Nephron progenitor cell (in vitro differentiated cells): ENCODE results near the gene UBE2G2.
"Not testable (repeated sequence)": the region's sequence is repeated elsewhere in the genome, so short reads cannot be mapped to it uniquely, and the experiment has no call there.

ENCODE experiments used
- DNase-seq: peaks from one replicate; pipeline ENCODE4 v3.0.0; 2021
- H3K27ac Mint-ChIP-seq: 2 replicates; pipeline ENCODE4 v1.8.0; 2021; ENCODE audit warnings: mild to moderate bottlenecking, moderate library complexity, mixed read lengths
- H3K27me3 Mint-ChIP-seq: 2 replicates; pipeline ENCODE4 v1.8.0; 2021; ENCODE audit warnings: mild to moderate bottlenecking, low read depth, mixed read lengths; ENCODE audit not compliant: poor library complexity
- H3K36me3 Mint-ChIP-seq: 2 replicates; pipeline ENCODE4 v1.8.0; 2021; ENCODE audit warnings: low read depth, mixed read lengths
- H3K4me1 Mint-ChIP-seq: 2 replicates; pipeline ENCODE4 v1.8.0; 2021; ENCODE audit warnings: mixed read lengths
- H3K4me3 Mint-ChIP-seq: 2 replicates; pipeline ENCODE4 v1.8.0; 2021; ENCODE audit warnings: mild to moderate bottlenecking, moderate library complexity, mixed read lengths
- H3K9me3 Mint-ChIP-seq: 2 replicates; pipeline ENCODE4 v1.8.0; 2021; ENCODE audit warnings: mild to moderate bottlenecking, moderate library complexity, mixed read lengths
- CTCF ChIP-seq: fragments of 200-600 bp; sonication (generic); IDR thresholded peaks from 2 replicates; pipeline ENCODE4 v1.5.0; 2021; ENCODE audit warnings: antibody characterized with exemption

Gene UBE2G2

GRCh38 chr21:44834231-44834950 is 32.8 kb upstream of the UBE2G2 start:
- H3K27ac Mint-ChIP-seq, result no peak overlapping the region
- no peak for TF ChIP-seq CTCF
- H3K4me1 Mint-ChIP-seq, result peaks cover 17% of the 10 kb centered on the region
- peaks cover 16% of the 10 kb centered on the region for H3K27me3 Mint-ChIP-seq
- no peaks in the 10 kb centered on the region for H3K36me3 Mint-ChIP-seq
- no peak overlapping the region for H3K4me3 Mint-ChIP-seq
- peaks cover 13% of the 10 kb centered on the region for H3K9me3 Mint-ChIP-seq
- no peak for DNase-seq

- peaks cover 2% of the 10 kb centered on the region for H3K36me3 Mint-ChIP-seq
- no peak overlapping the region for H3K27ac Mint-ChIP-seq
- H3K27me3 Mint-ChIP-seq, result peaks cover 18% of the 10 kb centered on the region
- TF ChIP-seq CTCF, result no peak
- no peak overlapping the region for H3K4me3 Mint-ChIP-seq
- DNase-seq, result no peak
- peaks cover 20% of the 10 kb centered on the region for H3K9me3 Mint-ChIP-seq
- H3K4me1 Mint-ChIP-seq, result peaks cover 11% of the 10 kb centered on the region
Measured at GRCh38 chr21:44833663-44834062, 32.0 kb upstream of the UBE2G2 start.

GRCh38 chr21:44832516-44833255 is 31.1 kb upstream of the UBE2G2 start:
- H3K27me3 Mint-ChIP-seq, result peaks cover 24% of the 10 kb centered on the region
- DNase-seq, H3K36me3 Mint-ChIP-seq, H3K4me3 Mint-ChIP-seq, H3K27ac Mint-ChIP-seq, H3K4me1 Mint-ChIP-seq: not testable (repeated sequence)
- peaks cover 30% of the 10 kb centered on the region for H3K9me3 Mint-ChIP-seq

- no peak for TF ChIP-seq CTCF
- Mint-ChIP-seq H3K27ac (no peak overlapping the region), H3K36me3 (peaks cover 16% of the 10 kb centered on the region), H3K4me3 (no peak overlapping the region), H3K4me1 (peaks cover 5% of the 10 kb centered on the region), H3K27me3 (peaks cover 26% of the 10 kb centered on the region), H3K9me3 (peaks cover 43% of the 10 kb centered on the region)
- no peak for DNase-seq
Measured at GRCh38 chr21:44831227-44831860, 29.7 kb upstream of the UBE2G2 start.

GRCh38 chr21:44829507-44830092 is 28.0 kb upstream of the UBE2G2 start:
- Mint-ChIP-seq H3K27me3 (peaks cover 26% of the 10 kb centered on the region), H3K9me3 (peaks cover 52% of the 10 kb centered on the region), H3K27ac (no peak overlapping the region), H3K4me1 (no peaks in the 10 kb centered on the region), H3K36me3 (peaks cover 16% of the 10 kb centered on the region), H3K4me3 (no peak overlapping the region)
- no peak for TF ChIP-seq CTCF
- DNase-seq, result no peak

GRCh38 chr21:44828362-44829056 is 26.9 kb upstream of the UBE2G2 start:
- H3K27me3 Mint-ChIP-seq, result peaks cover 24% of the 10 kb centered on the region

More at GRCh38 chr21:44828362-44829056, 26.9 kb upstream of the UBE2G2 start:
- no peaks in the 10 kb centered on the region for H3K4me1 Mint-ChIP-seq
- peaks cover 21% of the 10 kb centered on the region for H3K36me3 Mint-ChIP-seq
- no peak for TF ChIP-seq CTCF
- peaks cover 62% of the 10 kb centered on the region for H3K9me3 Mint-ChIP-seq
- H3K27ac Mint-ChIP-seq, result no peak overlapping the region
- no peak for DNase-seq
- H3K4me3 Mint-ChIP-seq, result no peak overlapping the region
